GM20431 (cell line): Measurements from ENCODE around the gene ARHGEF26.

Source experiments
- in situ Hi-C: fragments of 300-500 bp; cut with MseI, MboI; formaldehyde crosslinking; loops from one replicate; pipeline ENCODE4 v1.15.0; 2020; ENCODE audit warnings: low sequenced_read_pairs; ENCODE audit not compliant: unreplicated experiment

ARHGEF26 gene, protein sequence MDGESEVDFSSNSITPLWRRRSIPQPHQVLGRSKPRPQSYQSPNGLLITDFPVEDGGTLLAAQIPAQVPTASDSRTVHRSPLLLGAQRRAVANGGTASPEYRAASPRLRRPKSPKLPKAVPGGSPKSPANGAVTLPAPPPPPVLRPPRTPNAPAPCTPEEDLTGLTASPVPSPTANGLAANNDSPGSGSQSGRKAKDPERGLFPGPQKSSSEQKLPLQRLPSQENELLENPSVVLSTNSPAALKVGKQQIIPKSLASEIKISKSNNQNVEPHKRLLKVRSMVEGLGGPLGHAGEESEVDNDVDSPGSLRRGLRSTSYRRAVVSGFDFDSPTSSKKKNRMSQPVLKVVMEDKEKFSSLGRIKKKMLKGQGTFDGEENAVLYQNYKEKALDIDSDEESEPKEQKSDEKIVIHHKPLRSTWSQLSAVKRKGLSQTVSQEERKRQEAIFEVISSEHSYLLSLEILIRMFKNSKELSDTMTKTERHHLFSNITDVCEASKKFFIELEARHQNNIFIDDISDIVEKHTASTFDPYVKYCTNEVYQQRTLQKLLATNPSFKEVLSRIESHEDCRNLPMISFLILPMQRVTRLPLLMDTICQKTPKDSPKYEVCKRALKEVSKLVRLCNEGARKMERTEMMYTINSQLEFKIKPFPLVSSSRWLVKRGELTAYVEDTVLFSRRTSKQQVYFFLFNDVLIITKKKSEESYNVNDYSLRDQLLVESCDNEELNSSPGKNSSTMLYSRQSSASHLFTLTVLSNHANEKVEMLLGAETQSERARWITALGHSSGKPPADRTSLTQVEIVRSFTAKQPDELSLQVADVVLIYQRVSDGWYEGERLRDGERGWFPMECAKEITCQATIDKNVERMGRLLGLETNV

GRCh38 chr3:154120961-154121700 is at the start of gene ARHGEF26:
Gene ARHGEF26 (plus strand): TSS chr3:154121390. CDS start chr3:154121993, 603 bp downstream.
- in situ Hi-C loops = no loop called here

- in situ Hi-C loops = loop anchor here (25.0 kb wide), 1 partner anchor 112 kb away; no protein-coding TSS in a partner anchor
Observed at GRCh38 chr3:154074966-154075365, 46.2 kb upstream of the ARHGEF26 start.

GRCh38 chr3:154078672-154079071 is 42.5 kb upstream of the ARHGEF26 start:
- in situ Hi-C loops = loop anchor here (25.0 kb wide), 1 partner anchor 109 kb away; no protein-coding TSS in a partner anchor

- in situ Hi-C loops = loop anchor here (25.0 kb wide), 1 partner anchor 106 kb away; no protein-coding TSS in a partner anchor
Observed at GRCh38 chr3:154081305-154081704, 39.9 kb upstream of the ARHGEF26 start.

DNA sequence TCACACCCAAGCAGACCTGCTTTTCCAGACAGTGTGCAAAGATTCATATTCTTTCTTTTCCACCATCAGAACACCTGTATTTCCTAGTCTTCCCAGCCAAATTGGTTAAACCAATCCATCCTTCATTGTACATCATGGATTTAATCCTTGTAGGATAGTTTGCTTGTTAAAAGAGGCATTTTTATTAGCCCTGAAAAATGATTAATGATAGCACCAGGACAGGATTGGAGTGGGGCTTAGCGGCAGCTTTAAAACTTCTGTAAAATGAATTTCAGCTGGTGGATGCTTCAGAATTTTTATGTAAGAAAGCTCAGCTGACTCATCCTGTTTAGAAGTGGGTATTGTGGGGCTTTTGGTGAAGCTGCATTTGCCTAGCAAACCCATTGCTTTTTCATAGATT is 36.1 kb upstream of the ARHGEF26 start:
- in situ Hi-C loops = loop anchor here (25.0 kb wide), 1 partner anchor 102 kb away; no protein-coding TSS in a partner anchor

- in situ Hi-C loops = loop anchor here (25.0 kb wide), 1 partner anchor 102 kb away; no protein-coding TSS in a partner anchor
Observed at GRCh38 chr3:154085799-154086198, 35.4 kb upstream of the ARHGEF26 start.

GRCh38 chr3:154086286-154086685 is 34.9 kb upstream of the ARHGEF26 start:
- in situ Hi-C loops = loop anchor here (25.0 kb wide), 1 partner anchor 101 kb away; no protein-coding TSS in a partner anchor

DNA sequence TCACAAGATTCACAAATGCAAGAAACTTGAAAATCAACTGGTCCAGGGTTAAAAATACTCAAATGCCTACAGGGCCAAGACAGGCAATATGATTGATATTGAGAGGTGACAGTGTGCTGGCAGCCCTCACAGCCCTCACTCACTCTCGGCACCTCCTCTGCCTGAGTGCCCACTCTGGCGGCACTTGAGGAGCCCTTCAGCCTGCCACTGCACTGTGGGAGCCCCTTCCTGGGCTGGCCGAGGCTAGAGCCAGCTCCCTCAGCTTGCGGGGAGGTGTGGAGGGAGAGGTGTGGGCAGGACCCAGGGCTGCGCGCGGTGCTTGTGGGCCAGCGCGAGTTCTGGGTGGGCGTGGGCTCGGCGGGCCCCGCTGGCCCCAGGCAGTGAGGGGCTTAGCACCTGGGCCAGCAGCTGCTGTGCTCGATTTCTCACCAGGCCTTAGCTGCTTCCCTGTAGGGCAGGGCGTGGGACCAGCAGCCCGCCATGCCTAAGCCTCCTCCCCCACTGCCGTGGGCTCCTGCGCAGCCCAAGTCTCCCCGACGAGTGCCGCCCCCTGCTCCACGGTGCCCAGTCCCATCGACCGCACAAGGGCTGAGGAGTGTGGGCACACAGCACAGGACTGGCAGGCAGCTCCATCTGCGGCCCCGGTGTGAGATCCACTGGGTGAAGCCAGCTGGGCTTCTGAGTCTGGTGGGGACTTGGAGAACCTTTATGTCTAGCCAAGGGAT is 33.3 kb upstream of the ARHGEF26 start:
- in situ Hi-C loops = loop anchor here (25.0 kb wide), 1 partner anchor 99 kb away; no protein-coding TSS in a partner anchor

- in situ Hi-C loops = loop anchor here (25.0 kb wide), 1 partner anchor 98 kb away; no protein-coding TSS in a partner anchor
Observed at GRCh38 chr3:154089421-154090420, 31.5 kb upstream of the ARHGEF26 start.

DNA sequence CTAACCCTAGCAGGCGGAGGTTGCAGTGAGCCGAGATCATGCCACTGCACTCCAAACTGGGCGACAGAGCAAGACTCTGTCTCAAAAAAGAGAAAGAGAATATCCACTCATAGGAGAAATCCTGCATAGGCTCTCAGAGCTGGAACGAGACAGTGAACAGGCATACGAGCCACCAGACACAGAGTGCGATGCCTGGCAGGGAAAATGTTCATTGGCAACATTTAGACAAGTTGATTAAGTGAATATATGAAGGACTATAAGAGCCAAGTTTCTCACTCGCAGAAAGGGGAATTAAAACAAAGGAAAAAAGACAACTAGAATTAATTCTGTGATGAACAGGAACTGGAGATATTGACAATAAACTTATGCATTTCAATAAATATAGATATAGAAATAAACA is 27.1 kb upstream of the ARHGEF26 start:
- in situ Hi-C loops = loop anchor here (25.0 kb wide), 1 partner anchor 93 kb away; no protein-coding TSS in a partner anchor

DNA sequence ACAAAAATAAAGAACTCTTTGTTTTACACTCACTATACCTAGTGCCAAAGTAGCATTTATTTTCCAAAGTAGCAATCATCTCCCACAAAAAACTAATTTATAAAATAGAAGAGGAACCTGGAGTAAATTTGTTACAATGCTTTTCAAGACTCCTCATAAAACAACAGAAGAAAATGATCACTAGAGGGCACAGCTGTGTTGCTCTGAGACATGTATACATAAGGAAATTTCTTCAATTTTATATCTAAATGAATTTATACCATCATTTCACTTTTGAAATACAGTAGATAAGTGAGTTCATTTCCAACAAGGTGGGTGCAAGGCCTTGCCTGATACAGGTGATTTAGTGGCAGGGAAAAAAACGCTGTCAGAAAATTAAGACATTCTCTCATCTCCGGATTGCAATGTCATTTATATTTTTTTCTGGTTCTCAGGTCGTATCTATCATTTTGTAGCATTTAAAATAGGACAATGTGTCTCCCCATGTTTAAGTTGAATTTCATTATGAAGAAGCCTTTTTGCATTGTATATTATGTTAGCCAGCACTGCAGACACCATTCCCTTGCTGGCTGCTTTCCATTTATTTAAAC is 25.3 kb upstream of the ARHGEF26 start:
- in situ Hi-C loops = loop anchor here (25.0 kb wide), 1 partner anchor 91 kb away; no protein-coding TSS in a partner anchor

DNA sequence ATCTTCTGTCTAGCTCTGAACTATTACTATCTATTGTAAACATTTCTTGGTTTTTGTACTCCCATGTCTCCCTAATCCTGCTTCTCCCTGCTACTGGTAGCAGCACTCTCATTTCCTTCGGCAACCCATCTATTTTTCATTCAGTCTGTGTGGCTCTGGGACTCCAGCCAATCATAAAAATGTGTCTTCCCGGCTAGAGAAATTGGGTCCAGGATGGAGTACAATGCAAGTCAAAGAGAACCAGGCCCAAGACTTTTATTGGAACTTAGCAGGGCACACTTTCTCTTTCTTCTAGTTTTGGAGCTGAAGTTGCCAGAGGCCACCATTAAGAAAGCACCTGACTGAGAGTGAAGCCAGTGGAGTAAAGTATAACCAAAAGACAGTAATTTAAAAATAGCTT is 22.8 kb upstream of the ARHGEF26 start:
- in situ Hi-C loops = loop anchor here (25.0 kb wide), 1 partner anchor 89 kb away; no protein-coding TSS in a partner anchor

GRCh38 chr3:154100556-154100955 is 20.6 kb upstream of the ARHGEF26 start:
- in situ Hi-C loops = no loop called here

DNA sequence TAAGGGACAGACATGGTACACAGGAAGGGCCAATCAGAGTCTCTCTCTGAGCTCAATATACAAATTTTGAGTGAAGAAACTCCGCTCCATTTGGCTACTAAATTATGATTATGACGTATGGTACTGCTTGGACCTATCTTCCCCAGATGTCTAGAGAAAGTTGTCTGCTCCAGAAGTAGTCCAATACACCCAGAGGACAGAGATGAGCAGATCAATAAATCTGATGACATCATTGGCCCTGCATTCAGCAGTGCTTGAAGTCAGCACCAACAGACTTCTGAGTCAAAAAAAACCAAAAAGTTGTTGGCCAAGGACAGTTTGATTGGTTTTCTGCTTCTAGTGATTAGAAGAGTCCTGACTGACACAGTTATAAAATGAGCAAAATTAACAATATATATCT is 19.9 kb upstream of the ARHGEF26 start:
- in situ Hi-C loops = no loop called here

- in situ Hi-C loops = no loop called here
Observed at GRCh38 chr3:154102225-154102624, 19.0 kb upstream of the ARHGEF26 start.

- in situ Hi-C loops = no loop called here
Observed at GRCh38 chr3:154105218-154105975, 15.8 kb upstream of the ARHGEF26 start.
